GM21447 (cell line): Measurements from ENCODE around the gene ZSWIM8.
A peak's percentile ranks its signal among the peaks of the same experiment; 100 is the strongest.
"Not testable (repeated sequence)": the region's sequence is repeated elsewhere in the genome, so short reads cannot be mapped to it uniquely, and the experiment has no call there.

ENCODE experiments used
- ATAC-seq: cut with Tn5 transposase; IDR thresholded peaks from one replicate; pipeline ENCODE4 v1.9.1; 2021; ENCODE audit not compliant: unreplicated experiment

The ZSWIM8 gene

GRCh38 chr10:73772281-73773151 lies 12.9 kb upstream of the ZSWIM8 start:
- ATAC-seq: peak; percentile 59

GRCh38 chr10:73773152-73773879 lies 12.1 kb upstream of the ZSWIM8 start:
- ATAC-seq: no peak

GRCh38 chr10:73774637-73775036 lies 10.8 kb upstream of the ZSWIM8 start:
- no peak for ATAC-seq

GRCh38 chr10:73779018-73779417 lies 6.4 kb upstream of the ZSWIM8 start:
- ATAC-seq: no peak

GRCh38 chr10:73779539-73780197 lies 5.7 kb upstream of the ZSWIM8 start:
- no peak for ATAC-seq

GRCh38 chr10:73780301-73780700 lies 5.1 kb upstream of the ZSWIM8 start:
- no peak for ATAC-seq

GRCh38 chr10:73780966-73781365 lies 4.4 kb upstream of the ZSWIM8 start:
- no peak for ATAC-seq

- ATAC-seq: no peak
Observed at GRCh38 chr10:73781548-73781878, 3.9 kb upstream of the ZSWIM8 start.

GRCh38 chr10:73781879-73782748 lies 3.3 kb upstream of the ZSWIM8 start, which contains the start of gene CHCHD1:
TSS of gene CHCHD1 (plus strand) at chr10:73782048. CDS start at chr10:73782076, 28 bp downstream.
- peak; percentile 52 for ATAC-seq

- no peak for ATAC-seq
Observed at GRCh38 chr10:73782749-73783085, 2.7 kb upstream of the ZSWIM8 start.

GRCh38 chr10:73785721-73786511 lies 510 bp downstream of the ZSWIM8 start:
- ATAC-seq: peak; percentile 5

GRCh38 chr10:73786512-73786885 lies 1.1 kb downstream of the ZSWIM8 start:
- ATAC-seq: no peak

GRCh38 chr10:73787031-73787800 lies 1.8 kb downstream of the ZSWIM8 start:
- ATAC-seq: not testable (repeated sequence)

- ATAC-seq: no peak
Observed at GRCh38 chr10:73788864-73789658, 3.7 kb downstream of the ZSWIM8 start.

GRCh38 chr10:73789659-73790055 lies 4.3 kb downstream of the ZSWIM8 start:
- no peak for ATAC-seq

GRCh38 chr10:73790886-73791625 lies 5.7 kb downstream of the ZSWIM8 start:
- ATAC-seq: no peak

- ATAC-seq: no peak
Observed at GRCh38 chr10:73791871-73792400, 6.5 kb downstream of the ZSWIM8 start.

- no peak for ATAC-seq
Observed at GRCh38 chr10:73793456-73793855, 8.1 kb downstream of the ZSWIM8 start.
